K562 (cell line): ENCODE results near the gene ITPR3. TPM values are rescaled to one million over a fixed set of nuclear protein-coding genes. Genes with fewer than 3 reads are reported as not detected.

Experiments
- BHLHE40 ChIP-seq: IDR thresholded peaks from 2 replicates; pipeline ENCODE4 v1.6.1; 2011; ENCODE audit warnings: low read length, improper control_type of control experiment
- CTBP1 ChIP-seq: fragments of 450-650 bp; IDR thresholded peaks from 2 replicates; pipeline ENCODE4 v1.6.1; 2016; ENCODE audit warnings: borderline replicate concordance
- ESRRA ChIP-seq: fragments of 450-650 bp; IDR thresholded peaks from 2 replicates; pipeline ENCODE4 v1.6.1; 2014; ENCODE audit warnings: low read depth, mild to moderate bottlenecking, moderate library complexity, borderline replicate concordance
- HDAC8 ChIP-seq: fragments of 450-650 bp; IDR thresholded peaks from 2 replicates; pipeline ENCODE4 v1.6.1; 2016; ENCODE audit warnings: mild to moderate bottlenecking, missing genetic modification characterization, moderate library complexity, missing compliant biosample characterization
- MCM2 ChIP-seq: fragments of 450-650 bp; IDR thresholded peaks from 2 replicates; pipeline ENCODE4 v1.6.1; 2017; ENCODE audit warnings: low read depth, mild to moderate bottlenecking
- MTA3 ChIP-seq: fragments of 450-650 bp; formaldehyde crosslinking; IDR thresholded peaks from 2 replicates; pipeline ENCODE4 v1.6.1; 2017; ENCODE audit warnings: mild to moderate bottlenecking, borderline replicate concordance
- OTX1 ChIP-seq: fragments of 450-650 bp; formaldehyde crosslinking; IDR thresholded peaks from 2 replicates; pipeline ENCODE4 v1.4.0; 2022; ENCODE audit warnings: mild to moderate bottlenecking
- SIN3B ChIP-seq: fragments of 450-650 bp; IDR thresholded peaks from 2 replicates; pipeline ENCODE4 v1.6.1; 2017; ENCODE audit warnings: low read depth, mild to moderate bottlenecking, moderate library complexity
- TAF7 ChIP-seq: fragments of 450-650 bp; IDR thresholded peaks from 2 replicates; pipeline ENCODE4 v1.6.1; 2016; ENCODE audit warnings: missing genetic modification characterization, missing compliant biosample characterization
- ZFX ChIP-seq: sonication (generic); formaldehyde crosslinking; IDR thresholded peaks from 2 replicates; pipeline ENCODE4 v1.8.0; 2022; ENCODE audit warnings: mild to moderate bottlenecking, missing genetic modification reagents, moderate library complexity
- ZNF263 ChIP-seq: sonication (generic); formaldehyde crosslinking; IDR thresholded peaks from 2 replicates; pipeline ENCODE4 v1.8.0; 2022; ENCODE audit warnings: mild to moderate bottlenecking, missing genetic modification reagents, borderline replicate concordance
- ZNF551 ChIP-seq: fragments of 250-450 bp; sonication (Bioruptor Pico); IDR thresholded peaks from 2 replicates; pipeline ENCODE4 v1.5.0; 2021; ENCODE audit warnings: mild to moderate bottlenecking, moderate library complexity
- ZZZ3 ChIP-seq: fragments of 450-650 bp; IDR thresholded peaks from 2 replicates; pipeline ENCODE4 v1.6.1; 2016; ENCODE audit warnings: antibody characterized with exemption, mild to moderate bottlenecking, moderate library complexity
- polyA plus RNA-seq, 8 experiments: library from polyadenylated mRNA; depleted of rRNA in 4 of 8; stranded (reverse) in 5 of 8; unstranded in 3 of 8; fragments of >200 nt; fragmentation: Nextera tagmentation in 2 of 8; fragmentation: Illumina TruSeq in 1 of 8; extraction: Ambion mirVana in 2 of 8; extraction: Trizol in 1 of 8; gene quantifications; 2 replicates each; pipeline versions ENCODE4 v1.2.1 to v1.2.3, GENCODE V29; 2011 to 2014; ENCODE audit warnings: inconsistent platforms in 1 of 8, missing spikeins in 1 of 8
- total RNA-seq, 7 experiments: library from RNA; depleted of rRNA in 6 of 7; stranded (reverse); fragments of >200 nt in 6 of 7; fragmentation: Illumina TruSeq in 2 of 7; extraction: Trizol in 2 of 7; gene quantifications; 2 replicates each; pipeline versions ENCODE4 v1.2.1 to v1.2.3, GENCODE V29; 2011 to 2021; ENCODE audit warnings: low replicate concordance in 1 of 7
- TF ChIP-seq, protein P1 (sequence below): fragments of 200-800 bp; sonication (Bioruptor generic); IDR thresholded peaks from 2 replicates; pipeline ENCODE4 v1.6.1; 2017; ENCODE audit warnings: missing genetic modification characterization, missing compliant biosample characterization
- TF ChIP-seq, protein P2 (sequence below): fragments of 250-450 bp; sonication (Bioruptor Pico); IDR thresholded peaks from 2 replicates; pipeline ENCODE4 v1.5.0; 2020; ENCODE audit warnings: mild to moderate bottlenecking, borderline replicate concordance
- TF ChIP-seq, protein P3 (sequence below): fragments of 450-650 bp; IDR thresholded peaks from 2 replicates; pipeline ENCODE4 v1.6.1; 2018; ENCODE audit not compliant: partially characterized antibody
- TF ChIP-seq, protein P4 (sequence below): fragments of 450-650 bp; formaldehyde crosslinking; IDR thresholded peaks from 2 replicates; pipeline ENCODE4 v1.4.0; 2020; ENCODE audit warnings: mild to moderate bottlenecking, moderate library complexity

ITPR3 gene
- total and polyA plus RNA-seq, 9 of the 15 experiments (the other 6 are each of a cell fraction or from before 2014, with no cell fraction given): 0.39 to 35.7 (median 13.2) TPM

DNA sequence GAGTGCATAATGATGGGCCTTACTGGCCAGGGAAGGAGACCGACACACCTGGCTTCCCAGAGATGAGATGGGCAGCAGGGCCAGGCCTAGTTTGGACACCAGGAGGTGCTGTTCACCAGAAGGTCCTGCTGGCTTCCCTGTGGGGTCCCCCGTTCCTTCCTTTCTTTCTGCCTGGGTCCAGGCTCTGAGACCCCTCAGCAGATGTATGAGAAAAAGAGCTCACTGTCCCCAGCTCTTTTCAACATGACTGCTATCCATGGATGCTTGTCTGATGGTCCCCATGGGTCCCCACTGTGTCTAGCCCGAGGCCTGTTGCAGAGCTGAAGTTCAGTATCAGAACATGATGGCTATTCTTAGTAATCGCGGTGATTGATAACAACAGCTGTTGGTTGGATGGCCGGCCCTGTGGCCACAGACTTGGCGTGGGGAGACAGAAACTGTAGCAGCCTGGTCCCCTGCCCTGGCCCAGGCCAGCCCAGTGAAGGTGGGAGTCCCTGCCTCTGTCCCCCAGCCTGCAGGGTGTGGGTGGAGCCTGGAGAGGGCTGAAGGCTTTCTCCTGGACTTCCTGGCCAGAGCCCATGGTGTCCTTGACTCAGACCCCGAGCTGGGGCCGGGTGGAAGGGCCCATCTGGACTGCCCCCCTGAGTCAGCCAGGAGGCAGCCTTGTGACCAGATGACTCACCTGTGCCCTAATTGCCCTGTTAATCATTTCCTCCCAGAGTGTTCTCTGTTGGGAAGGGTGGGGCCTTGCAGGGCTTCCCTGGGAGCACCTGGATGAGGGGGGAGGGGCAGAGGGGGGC is 31.2 kb upstream of the ITPR3 start (continued):
- TF ChIP-seq, protein P1, sequence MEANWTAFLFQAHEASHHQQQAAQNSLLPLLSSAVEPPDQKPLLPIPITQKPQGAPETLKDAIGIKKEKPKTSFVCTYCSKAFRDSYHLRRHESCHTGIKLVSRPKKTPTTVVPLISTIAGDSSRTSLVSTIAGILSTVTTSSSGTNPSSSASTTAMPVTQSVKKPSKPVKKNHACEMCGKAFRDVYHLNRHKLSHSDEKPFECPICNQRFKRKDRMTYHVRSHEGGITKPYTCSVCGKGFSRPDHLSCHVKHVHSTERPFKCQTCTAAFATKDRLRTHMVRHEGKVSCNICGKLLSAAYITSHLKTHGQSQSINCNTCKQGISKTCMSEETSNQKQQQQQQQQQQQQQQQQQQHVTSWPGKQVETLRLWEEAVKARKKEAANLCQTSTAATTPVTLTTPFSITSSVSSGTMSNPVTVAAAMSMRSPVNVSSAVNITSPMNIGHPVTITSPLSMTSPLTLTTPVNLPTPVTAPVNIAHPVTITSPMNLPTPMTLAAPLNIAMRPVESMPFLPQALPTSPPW: peak; percentile 62; the same call in 1 of the 2 replicates
- TF ChIP-seq CTBP1: peak; percentile 47; the same call in 1 of the 2 replicates
- TF ChIP-seq SIN3B: no peak
- TF ChIP-seq, protein P2, sequence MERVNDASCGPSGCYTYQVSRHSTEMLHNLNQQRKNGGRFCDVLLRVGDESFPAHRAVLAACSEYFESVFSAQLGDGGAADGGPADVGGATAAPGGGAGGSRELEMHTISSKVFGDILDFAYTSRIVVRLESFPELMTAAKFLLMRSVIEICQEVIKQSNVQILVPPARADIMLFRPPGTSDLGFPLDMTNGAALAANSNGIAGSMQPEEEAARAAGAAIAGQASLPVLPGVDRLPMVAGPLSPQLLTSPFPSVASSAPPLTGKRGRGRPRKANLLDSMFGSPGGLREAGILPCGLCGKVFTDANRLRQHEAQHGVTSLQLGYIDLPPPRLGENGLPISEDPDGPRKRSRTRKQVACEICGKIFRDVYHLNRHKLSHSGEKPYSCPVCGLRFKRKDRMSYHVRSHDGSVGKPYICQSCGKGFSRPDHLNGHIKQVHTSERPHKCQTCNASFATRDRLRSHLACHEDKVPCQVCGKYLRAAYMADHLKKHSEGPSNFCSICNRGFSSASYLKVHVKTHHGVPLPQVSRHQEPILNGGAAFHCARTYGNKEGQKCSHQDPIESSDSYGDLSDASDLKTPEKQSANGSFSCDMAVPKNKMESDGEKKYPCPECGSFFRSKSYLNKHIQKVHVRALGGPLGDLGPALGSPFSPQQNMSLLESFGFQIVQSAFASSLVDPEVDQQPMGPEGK (CRISPR knock-in tag): no peak
- TF ChIP-seq TAF7 (tag): no peak
- TF ChIP-seq MCM2: no peak
- TF ChIP-seq BHLHE40: peak; percentile 13; the same call in 1 of the 2 replicates
- no peak for TF ChIP-seq ZZZ3
- no peak for TF ChIP-seq OTX1 (CRISPR knock-in tag)
- no peak for TF ChIP-seq ESRRA
- TF ChIP-seq MTA3: 0 out of 2 replicates have a peak, but pooled peaks have one; percentile 44
- TF ChIP-seq, protein P3, sequence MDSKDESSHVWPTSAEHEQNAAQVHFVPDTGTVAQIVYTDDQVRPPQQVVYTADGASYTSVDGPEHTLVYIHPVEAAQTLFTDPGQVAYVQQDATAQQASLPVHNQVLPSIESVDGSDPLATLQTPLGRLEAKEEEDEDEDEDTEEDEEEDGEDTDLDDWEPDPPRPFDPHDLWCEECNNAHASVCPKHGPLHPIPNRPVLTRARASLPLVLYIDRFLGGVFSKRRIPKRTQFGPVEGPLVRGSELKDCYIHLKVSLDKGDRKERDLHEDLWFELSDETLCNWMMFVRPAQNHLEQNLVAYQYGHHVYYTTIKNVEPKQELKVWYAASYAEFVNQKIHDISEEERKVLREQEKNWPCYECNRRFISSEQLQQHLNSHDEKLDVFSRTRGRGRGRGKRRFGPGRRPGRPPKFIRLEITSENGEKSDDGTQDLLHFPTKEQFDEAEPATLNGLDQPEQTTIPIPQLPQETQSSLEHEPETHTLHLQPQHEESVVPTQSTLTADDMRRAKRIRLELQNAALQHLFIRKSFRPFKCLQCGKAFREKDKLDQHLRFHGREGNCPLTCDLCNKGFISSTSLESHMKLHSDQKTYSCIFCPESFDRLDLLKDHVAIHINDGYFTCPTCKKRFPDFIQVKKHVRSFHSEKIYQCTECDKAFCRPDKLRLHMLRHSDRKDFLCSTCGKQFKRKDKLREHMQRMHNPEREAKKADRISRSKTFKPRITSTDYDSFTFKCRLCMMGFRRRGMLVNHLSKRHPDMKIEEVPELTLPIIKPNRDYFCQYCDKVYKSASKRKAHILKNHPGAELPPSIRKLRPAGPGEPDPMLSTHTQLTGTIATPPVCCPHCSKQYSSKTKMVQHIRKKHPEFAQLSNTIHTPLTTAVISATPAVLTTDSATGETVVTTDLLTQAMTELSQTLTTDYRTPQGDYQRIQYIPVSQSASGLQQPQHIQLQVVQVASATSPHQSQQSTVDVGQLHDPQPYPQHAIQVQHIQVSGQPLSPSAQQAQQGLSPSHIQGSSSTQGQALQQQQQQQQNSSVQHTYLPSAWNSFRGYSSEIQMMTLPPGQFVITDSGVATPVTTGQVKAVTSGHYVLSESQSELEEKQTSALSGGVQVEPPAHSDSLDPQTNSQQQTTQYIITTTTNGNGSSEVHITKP: peak; percentile 74
- peak; percentile 36; the same call in 1 of the 2 replicates for TF ChIP-seq ZNF263 (CRISPR knock-in tag)
- TF ChIP-seq, protein P4, sequence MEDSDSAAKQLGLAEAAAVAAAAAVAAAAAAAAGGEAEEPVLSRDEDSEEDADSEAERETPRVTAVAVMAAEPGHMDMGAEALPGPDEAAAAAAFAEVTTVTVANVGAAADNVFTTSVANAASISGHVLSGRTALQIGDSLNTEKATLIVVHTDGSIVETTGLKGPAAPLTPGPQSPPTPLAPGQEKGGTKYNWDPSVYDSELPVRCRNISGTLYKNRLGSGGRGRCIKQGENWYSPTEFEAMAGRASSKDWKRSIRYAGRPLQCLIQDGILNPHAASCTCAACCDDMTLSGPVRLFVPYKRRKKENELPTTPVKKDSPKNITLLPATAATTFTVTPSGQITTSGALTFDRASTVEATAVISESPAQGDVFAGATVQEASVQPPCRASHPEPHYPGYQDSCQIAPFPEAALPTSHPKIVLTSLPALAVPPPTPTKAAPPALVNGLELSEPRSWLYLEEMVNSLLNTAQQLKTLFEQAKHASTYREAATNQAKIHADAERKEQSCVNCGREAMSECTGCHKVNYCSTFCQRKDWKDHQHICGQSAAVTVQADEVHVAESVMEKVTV (CRISPR knock-in tag): peak; percentile 85
- TF ChIP-seq HDAC8: no peak
- TF ChIP-seq ZFX (CRISPR knock-in tag): peak; percentile 33
- no peak for TF ChIP-seq ZNF551 (CRISPR knock-in tag)
